Retinal pigment epithelial cell (primary cell): ENCODE measurements around the gene RAB11B.

Source experiments
- DNase-seq: peaks from one replicate; pipeline ENCODE4 v3.0.0-alpha.2; 2010; ENCODE audit warnings: low read depth
- H3K4me3 ChIP-seq: 2 replicates; pipeline ENCODE4 v1.5.1; 2011; ENCODE audit warnings: mild to moderate bottlenecking, low read length, control low read depth, moderate library complexity
- TF ChIP-seq, protein P1 (sequence below): conservative IDR thresholded peaks from 2 replicates; pipeline ENCODE4 v1.5.1; 2011; ENCODE audit warnings: low read depth, low read length, control low read depth, inconsistent platforms

Gene RAB11B

GRCh38 chr19:8396185-8396562 is 6.0 kb downstream of the RAB11B start:
- TF ChIP-seq, protein P1, sequence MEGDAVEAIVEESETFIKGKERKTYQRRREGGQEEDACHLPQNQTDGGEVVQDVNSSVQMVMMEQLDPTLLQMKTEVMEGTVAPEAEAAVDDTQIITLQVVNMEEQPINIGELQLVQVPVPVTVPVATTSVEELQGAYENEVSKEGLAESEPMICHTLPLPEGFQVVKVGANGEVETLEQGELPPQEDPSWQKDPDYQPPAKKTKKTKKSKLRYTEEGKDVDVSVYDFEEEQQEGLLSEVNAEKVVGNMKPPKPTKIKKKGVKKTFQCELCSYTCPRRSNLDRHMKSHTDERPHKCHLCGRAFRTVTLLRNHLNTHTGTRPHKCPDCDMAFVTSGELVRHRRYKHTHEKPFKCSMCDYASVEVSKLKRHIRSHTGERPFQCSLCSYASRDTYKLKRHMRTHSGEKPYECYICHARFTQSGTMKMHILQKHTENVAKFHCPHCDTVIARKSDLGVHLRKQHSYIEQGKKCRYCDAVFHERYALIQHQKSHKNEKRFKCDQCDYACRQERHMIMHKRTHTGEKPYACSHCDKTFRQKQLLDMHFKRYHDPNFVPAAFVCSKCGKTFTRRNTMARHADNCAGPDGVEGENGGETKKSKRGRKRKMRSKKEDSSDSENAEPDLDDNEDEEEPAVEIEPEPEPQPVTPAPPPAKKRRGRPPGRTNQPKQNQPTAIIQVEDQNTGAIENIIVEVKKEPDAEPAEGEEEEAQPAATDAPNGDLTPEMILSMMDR: no peak
- H3K4me3 ChIP-seq: no peak overlapping the region
- no peak for DNase-seq

GRCh38 chr19:8396563-8397203 is 6.5 kb downstream of the RAB11B start:
- TF ChIP-seq, protein P1: peak; percentile 72
- no peak for DNase-seq
- H3K4me3 ChIP-seq: no peak overlapping the region

- H3K4me3 ChIP-seq: no peak overlapping the region
These were observed 7.1 kb downstream of the RAB11B start for GRCh38 chr19:8397271-8397670.

GRCh38 chr19:8397746-8398310 is 7.7 kb downstream of the RAB11B start:
- no peak overlapping the region for H3K4me3 ChIP-seq
- TF ChIP-seq, protein P1: no peak
- no peak for DNase-seq

More at GRCh38 chr19:8397271-8397670, 7.1 kb downstream of the RAB11B start:
- TF ChIP-seq, protein P1: no peak
- DNase-seq: no peak

DNA sequence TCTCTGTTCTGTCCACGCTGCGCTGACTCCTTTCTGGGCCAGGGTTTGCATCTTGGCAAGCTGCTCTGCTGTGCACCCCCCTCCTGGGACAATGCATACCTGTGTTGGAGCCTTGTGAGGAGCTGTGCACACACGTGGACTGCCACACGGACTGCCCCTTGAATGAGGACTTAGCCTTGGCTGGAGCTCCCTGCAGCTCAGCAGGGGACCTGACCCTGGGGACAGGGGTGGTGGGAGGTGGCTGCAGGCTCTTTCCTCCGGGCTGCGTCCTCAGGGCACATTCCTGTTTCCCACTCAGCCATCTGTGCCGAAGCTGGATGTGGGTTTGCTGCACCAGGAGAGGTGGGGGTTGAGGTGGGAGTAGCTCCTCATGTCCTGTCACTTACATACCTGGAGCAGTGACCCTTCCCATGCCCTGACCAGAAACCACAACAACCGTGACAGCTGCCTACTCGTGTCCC is 8.2 kb downstream of the RAB11B start:
- no peak for DNase-seq
- TF ChIP-seq, protein P1: no peak
- H3K4me3 ChIP-seq: no peak overlapping the region

GRCh38 chr19:8399681-8400188 is 9.6 kb downstream of the RAB11B start:
- DNase-seq: no peak
- TF ChIP-seq, protein P1: no peak
- no peak overlapping the region for H3K4me3 ChIP-seq

- H3K4me3 ChIP-seq: no peak overlapping the region
- TF ChIP-seq, protein P1: no peak
- DNase-seq: no peak
These were observed 11.8 kb downstream of the RAB11B start for GRCh38 chr19:8401981-8402411.
